ENCODE data around the gene WDR6. TPM values are rescaled to one million over a fixed set of nuclear protein-coding genes. Genes with fewer than 3 reads are reported as not detected.
A peak's percentile ranks its signal among the peaks of the same experiment; 100 is the strongest.

Gene WDR6
- total and polyA plus RNA-seq, 10 of the 15 experiments (the other 5 are each of a cell fraction or from before 2014, with no cell fraction given): 21.3 to 169 (median 107) TPM

- CTCF ChIA-PET: interaction anchor here (0.6 to 5.9 kb wide), 3 partner anchors 11 to 317 kb away, joined by 3 to 83 read pairs (median 3); partner anchors contain the start of gene WDR6
- H3K27ac ChIP-seq (ENCODE audit: control insufficient read depth, insufficient read depth): peak overlapping the region; percentile 59
- peak overlapping the region; percentile 79 for H2AFZ ChIP-seq (ENCODE audit: control insufficient read depth, low read depth, low read length)
- H3K4me2 ChIP-seq (ENCODE audit: control insufficient read depth, insufficient read depth): peak overlapping the region; percentile 86
- ATAC-seq: no peak
- no peaks in the 10 kb centered on the region for H3K9me3 ChIP-seq (replicated peaks; ENCODE audit: control insufficient read depth, insufficient read depth, low read length)
- TF ChIP-seq ZBTB40 (IDR thresholded peaks at IDR 0.05; ENCODE audit: borderline replicate concordance) (0 out of 2 replicates have a peak, but pooled peaks have one; percentile 73), CBFB (IDR thresholded peaks at IDR 0.05; ENCODE audit: low read depth) (no peak), TCF7 (IDR thresholded peaks at IDR 0.05; ENCODE audit: borderline replicate concordance) (no peak), CHD2 (IDR thresholded peaks at IDR 0.05; ENCODE audit: borderline replicate concordance, low read depth, low read length) (no peak), E2F8 (IDR thresholded peaks at IDR 0.05; ENCODE audit: low read depth, partially characterized antibody) (peak; percentile 31), SKIL (IDR thresholded peaks at IDR 0.05; ENCODE audit: low read depth, poor library complexity, severe bottlenecking) (no peak), USF1 (IDR thresholded peaks at IDR 0.05; ENCODE audit: borderline replicate concordance, extremely low read length, insufficient read depth, low read depth, low read length) (no peak), SMARCA5 (IDR thresholded peaks at IDR 0.05) (0 out of 2 replicates have a peak, but pooled peaks have one; percentile 7), ZNF24 (IDR thresholded peaks at IDR 0.05) (no peak), POLR2AphosphoS2 (IDR thresholded peaks at IDR 0.05; ENCODE audit: low read depth, low read length) (peak; percentile 28; the same call in 1 of the 2 replicates), SIN3A (IDR thresholded peaks at IDR 0.05; ENCODE audit: low read depth, low read length) (no peak)
- no peaks in the 10 kb centered on the region for H4K20me1 ChIP-seq (ENCODE audit: control insufficient read depth, insufficient read depth)
- in situ Hi-C loops (cut with MboI) (no loop called here), intact Hi-C loops (cut with micrococcal nuclease; ENCODE audit: unreplicated experiment) (no loop called here)
- FAIRE-seq: no peak
- H3K4me3 ChIP-seq: peak overlapping the region; percentile 95
- H3K79me2 ChIP-seq (ENCODE audit: control insufficient read depth, insufficient read depth, low read length): peaks cover 37% of the 10 kb centered on the region
- under 1% methylated on average over 18 of the region's 18 CpGs for WGBS (ENCODE audit: insufficient coverage, insufficient replicate concordance, low lambda C conversion rate, missing lambda C conversion rate)
- POLR2A ChIA-PET: interaction anchor here (2.8 to 3.1 kb wide), 2 partner anchors 10 to 11 kb away, joined by 22 to 28 read pairs; partner anchors contain the start of genes IMPDH2 and WDR6
- no TSS peak for BruUV-seq (replicated peaks)
- H3K9ac ChIP-seq (ENCODE audit: control insufficient read depth, insufficient read depth, low read length): peak overlapping the region; percentile 66
- no peaks in the 10 kb centered on the region for H3K27me3 ChIP-seq (replicated peaks in 1 of 2; ENCODE audit: control insufficient read depth in 2 of 2, insufficient read depth in 2 of 2, low read length in 1 of 2)
- SMC1A ChIA-PET (ENCODE audit: uncharacterized antibody, unreplicated experiment): interaction anchor here (4.2 kb wide), 1 partner anchor 11 kb away, joined by 21 read pairs; the partner anchor contains the start of gene WDR6
- H3K36me3 ChIP-seq (ENCODE audit: control insufficient read depth in 2 of 2, insufficient read depth in 2 of 2, low read length in 1 of 2): peaks cover 13 to 20% of the 10 kb centered on the region in 2 experiments; a peak in 3 of 4 replicates
- RAD21 ChIA-PET (ENCODE audit: unreplicated experiment): interaction anchor here (0.7 to 2.3 kb wide), 4 partner anchors 10 to 31 kb away, joined by 3 to 12 read pairs (median 5); partner anchors contain the start of genes IMPDH2 and WDR6
- DNase-seq (ENCODE audit: low read depth, low spot score): no peak
- H3K4me1 ChIP-seq (ENCODE audit: control insufficient read depth, insufficient read depth, low read length): peaks cover 8% of the 10 kb centered on the region
Measured at GRCh38 chr3:49018707-49019006, 11.5 kb downstream of the WDR6 start.
